Osteoblast (primary cell): ENCODE measurements around the gene APRT. TPM values are rescaled to one million over a fixed set of nuclear protein-coding genes. Genes with fewer than 3 reads are reported as not detected.

ENCODE experiments used
- DNase-seq: peaks from one replicate; pipeline ENCODE4 v3.0.0; 2011; ENCODE audit warnings: low spot score, mixed read lengths; ENCODE audit not compliant: insufficient read length; ENCODE audit errors: missing footprints
- H2AFZ ChIP-seq: 2 replicates; pipeline ENCODE4 v1.6.0; 2011; ENCODE audit warnings: mild to moderate bottlenecking, low read length
- H3K27ac ChIP-seq: 2 replicates; pipeline ENCODE4 v1.5.1; 2011; ENCODE audit warnings: mild to moderate bottlenecking, low read depth, low read length, moderate library complexity
- H3K27me3 ChIP-seq: 2 replicates; pipeline ENCODE4 v1.6.0; 2012; ENCODE audit warnings: mild to moderate bottlenecking, control low read depth, inconsistent platforms, low read length, moderate library complexity; ENCODE audit not compliant: insufficient read depth
- H3K36me3 ChIP-seq: 2 replicates; pipeline ENCODE4 v1.5.1; 2011; ENCODE audit warnings: mild to moderate bottlenecking, low read length, control low read depth, moderate library complexity; ENCODE audit not compliant: insufficient read depth
- H3K4me1 ChIP-seq: 2 replicates; pipeline ENCODE4 v1.5.1; 2011; ENCODE audit warnings: mild to moderate bottlenecking, low read length, control low read depth, moderate library complexity; ENCODE audit not compliant: insufficient read depth
- H3K4me2 ChIP-seq: 2 replicates; pipeline ENCODE4 v1.6.0; 2011; ENCODE audit warnings: mild to moderate bottlenecking, low read length; ENCODE audit not compliant: insufficient read depth
- H3K4me3 ChIP-seq: fragments of 200-600 bp; sonication (generic); 3 replicates; pipeline ENCODE4 v1.5.1; 2012; ENCODE audit warnings: mild to moderate bottlenecking, low read length, inconsistent platforms; ENCODE audit not compliant: insufficient read depth
- H3K79me2 ChIP-seq: 2 replicates; pipeline ENCODE4 v1.6.0; 2012; ENCODE audit warnings: mild to moderate bottlenecking, low read length, control low read depth, inconsistent platforms; ENCODE audit not compliant: insufficient read depth
- H3K9me3 ChIP-seq: 2 replicates; pipeline ENCODE4 v1.5.1; 2011; ENCODE audit warnings: low read depth, low read length, control low read depth
- H4K20me1 ChIP-seq: 2 replicates; pipeline ENCODE4 v1.6.0; 2012; ENCODE audit warnings: mild to moderate bottlenecking, low read length, control low read depth; ENCODE audit not compliant: insufficient read depth
- total RNA-seq: library from RNA; depleted of rRNA; stranded (reverse); fragments of >200 nt; gene quantifications from 2 replicates; pipeline ENCODE4 v1.2.3, GENCODE V29; 2012
- TF ChIP-seq, protein P1 (sequence below): IDR thresholded peaks from 2 replicates; pipeline ENCODE4 v1.5.1; 2011; ENCODE audit warnings: mild to moderate bottlenecking, low read depth, low read length, moderate library complexity; ENCODE audit errors: extremely low read depth

The APRT gene
- total RNA-seq, 1 donor: 53.6 TPM

DNA sequence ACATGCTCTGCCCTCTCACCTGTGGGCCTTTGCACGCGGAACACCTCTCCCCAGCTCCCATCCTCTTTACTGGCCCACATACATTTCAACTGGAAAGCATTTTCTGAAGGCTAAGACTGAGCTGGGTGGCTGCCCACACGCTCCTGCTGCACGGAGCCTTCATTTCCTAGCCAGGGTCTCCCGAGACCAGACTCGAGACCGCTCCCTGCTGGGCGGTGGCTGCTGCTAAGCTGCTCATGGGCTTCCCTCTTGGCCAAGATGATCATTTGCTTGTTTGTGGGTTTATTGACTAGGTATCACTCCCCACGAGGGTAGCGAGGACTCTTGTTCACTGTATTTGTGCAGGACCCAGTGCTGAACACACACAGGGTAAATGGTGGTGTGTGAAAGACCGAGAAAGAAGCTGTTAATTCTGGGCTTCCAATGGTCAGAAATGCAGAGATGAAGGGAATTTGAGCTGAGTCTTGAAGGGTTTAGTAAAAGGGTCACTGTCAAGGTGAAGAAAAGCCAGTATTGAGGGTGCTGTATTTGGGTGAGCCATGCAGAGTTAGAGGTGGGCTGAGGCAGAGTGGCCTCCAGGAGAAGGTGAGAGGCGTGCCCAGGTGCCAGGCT, 46.1 kb upstream of the APRT start:
- peaks cover 13% of the 10 kb centered on the region for H4K20me1 ChIP-seq
- peak overlapping the region; percentile 68 for H3K27ac ChIP-seq
- H3K4me1 ChIP-seq: peaks cover 15% of the 10 kb centered on the region
- no peaks in the 10 kb centered on the region for H3K9me3 ChIP-seq
- no peaks in the 10 kb centered on the region for H3K27me3 ChIP-seq
- H3K4me2 ChIP-seq: peak overlapping the region; percentile 98
- H3K36me3 ChIP-seq: peaks cover 24% of the 10 kb centered on the region
- peak overlapping the region; percentile 95 for H3K4me3 ChIP-seq
- DNase-seq: peak; percentile 99
- peak overlapping the region; percentile 97 for H2AFZ ChIP-seq
- TF ChIP-seq, protein P1, sequence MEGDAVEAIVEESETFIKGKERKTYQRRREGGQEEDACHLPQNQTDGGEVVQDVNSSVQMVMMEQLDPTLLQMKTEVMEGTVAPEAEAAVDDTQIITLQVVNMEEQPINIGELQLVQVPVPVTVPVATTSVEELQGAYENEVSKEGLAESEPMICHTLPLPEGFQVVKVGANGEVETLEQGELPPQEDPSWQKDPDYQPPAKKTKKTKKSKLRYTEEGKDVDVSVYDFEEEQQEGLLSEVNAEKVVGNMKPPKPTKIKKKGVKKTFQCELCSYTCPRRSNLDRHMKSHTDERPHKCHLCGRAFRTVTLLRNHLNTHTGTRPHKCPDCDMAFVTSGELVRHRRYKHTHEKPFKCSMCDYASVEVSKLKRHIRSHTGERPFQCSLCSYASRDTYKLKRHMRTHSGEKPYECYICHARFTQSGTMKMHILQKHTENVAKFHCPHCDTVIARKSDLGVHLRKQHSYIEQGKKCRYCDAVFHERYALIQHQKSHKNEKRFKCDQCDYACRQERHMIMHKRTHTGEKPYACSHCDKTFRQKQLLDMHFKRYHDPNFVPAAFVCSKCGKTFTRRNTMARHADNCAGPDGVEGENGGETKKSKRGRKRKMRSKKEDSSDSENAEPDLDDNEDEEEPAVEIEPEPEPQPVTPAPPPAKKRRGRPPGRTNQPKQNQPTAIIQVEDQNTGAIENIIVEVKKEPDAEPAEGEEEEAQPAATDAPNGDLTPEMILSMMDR: peak; percentile 79
- peaks cover 25% of the 10 kb centered on the region for H3K79me2 ChIP-seq

- TF ChIP-seq, protein P1: no peak
- peak within 1 kb of the TSS; percentile 98 for H3K4me2 ChIP-seq
- peaks cover 15% of the 10 kb centered on the region for H3K4me1 ChIP-seq
- H4K20me1 ChIP-seq: peaks cover 13% of the 10 kb centered on the region
- H2AFZ ChIP-seq: peak within 1 kb of the TSS; percentile 97
- peak within 1 kb of the TSS; percentile 95 for H3K4me3 ChIP-seq
- DNase-seq: peak; percentile 100
- no peaks in the 10 kb centered on the region for H3K27me3 ChIP-seq
- peaks cover 25% of the 10 kb centered on the region for H3K79me2 ChIP-seq
- H3K27ac ChIP-seq: peak within 1 kb of the TSS; percentile 68
- peaks cover 24% of the 10 kb centered on the region for H3K36me3 ChIP-seq
- H3K9me3 ChIP-seq: no peaks in the 10 kb centered on the region
Measured at GRCh38 chr16:88856828-88857727, 45.4 kb upstream of the APRT start, which contains the start of the genes GALNS and TRAPPC2L. Gene GALNS, minus strand, starts transcription at chr16:88856947. Its CDS starts 70 bp downstream, at chr16:88856877. Gene TRAPPC2L, plus strand, starts transcription at chr16:88857127. Its CDS starts 24 bp downstream, at chr16:88857151.

DNA sequence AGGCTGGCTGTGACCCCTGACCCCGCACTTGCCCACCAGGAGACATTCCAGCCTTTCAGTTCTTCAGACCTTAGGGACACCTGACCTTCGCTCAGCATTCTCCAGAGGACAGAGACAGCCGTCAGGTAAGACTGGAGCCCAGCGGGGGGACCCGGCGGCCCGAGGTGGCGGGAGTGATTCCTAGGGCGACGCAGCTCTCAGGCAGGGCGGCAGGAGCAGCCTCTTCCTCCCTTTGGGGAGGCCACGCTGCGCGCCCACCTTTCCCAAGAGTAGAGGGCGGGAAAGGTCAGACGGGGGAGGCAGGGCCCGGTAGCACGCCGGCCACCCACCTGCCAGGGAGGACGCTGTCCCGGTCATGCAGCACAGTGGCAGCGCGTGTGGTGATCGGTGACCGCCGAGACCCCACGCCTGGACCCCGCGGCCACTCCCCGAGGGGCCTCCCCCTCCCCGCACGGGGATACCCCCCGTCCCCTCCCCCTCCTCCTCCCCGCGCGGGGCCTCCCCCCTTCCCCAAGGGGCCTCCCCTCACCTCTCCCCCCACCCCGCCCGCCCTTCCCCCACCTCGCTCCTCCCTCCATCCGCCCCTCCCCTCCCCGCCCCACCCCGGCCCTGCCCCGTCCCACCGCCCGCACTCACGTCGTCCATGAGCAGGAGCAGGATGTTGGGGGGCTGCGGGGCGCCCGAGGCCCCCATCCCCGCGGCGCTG, 44.5 kb upstream of the APRT start:
- Histone ChIP-seq H3K79me2 (peaks cover 25% of the 10 kb centered on the region), H3K36me3 (peaks cover 24% of the 10 kb centered on the region), H3K4me1 (peaks cover 15% of the 10 kb centered on the region), H3K4me3 (peak overlapping the region; percentile 95), H4K20me1 (peaks cover 13% of the 10 kb centered on the region), H3K27me3 (no peaks in the 10 kb centered on the region), H3K4me2 (peak overlapping the region; percentile 86), H2AFZ (no peak overlapping the region), H3K9me3 (no peaks in the 10 kb centered on the region), H3K27ac (no peak overlapping the region)
- TF ChIP-seq, protein P1: no peak
- DNase-seq: peak; percentile 94
